ENCODE results near the gene MBD3.

DNA sequence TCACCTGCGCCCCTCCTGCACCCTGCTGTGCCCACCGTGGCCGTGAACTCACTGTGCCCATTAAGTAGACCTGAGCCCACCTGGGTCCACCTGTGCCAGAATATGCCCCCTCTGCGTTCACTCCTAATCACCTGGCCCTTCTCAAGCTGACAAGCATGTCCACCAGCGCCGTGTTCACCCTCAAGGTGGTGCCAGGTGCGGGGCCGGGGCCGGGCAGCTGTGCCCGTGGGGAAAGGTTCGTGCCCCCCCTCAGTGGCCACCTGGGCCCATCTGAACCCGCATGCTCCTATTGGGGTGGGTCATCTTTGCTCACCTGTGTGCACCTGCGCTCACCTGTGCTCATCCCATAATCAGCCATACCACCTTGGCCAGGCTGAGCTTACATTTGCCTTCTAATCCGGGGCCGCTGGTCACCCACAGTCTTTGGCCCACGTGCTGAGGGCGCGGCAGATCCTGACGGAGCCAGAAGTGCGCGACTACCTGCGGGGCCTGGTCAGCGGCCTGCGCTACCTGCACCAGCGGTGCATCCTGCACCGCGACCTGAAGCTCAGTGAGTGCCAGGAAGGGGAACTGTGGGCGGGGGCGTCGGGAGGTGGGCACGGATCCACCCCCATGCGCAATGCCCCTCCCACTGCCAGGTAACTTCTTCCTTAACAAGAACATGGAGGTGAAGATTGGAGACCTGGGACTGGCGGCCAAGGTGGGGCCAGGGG lies 66.4 kb downstream of the MBD3 start:
- TF ChIP-seq EZH2 (optimal IDR thresholded peaks at IDR 0.05; ENCODE audit: low read depth, low read length), result no peak
- no peak for TF ChIP-seq CTCF (IDR thresholded peaks at IDR 0.05; ENCODE audit: low read length)
- TF ChIP-seq EZH2phosphoT487 (IDR thresholded peaks at IDR 0.05; ENCODE audit: low read length), result no peak
